Left renal cortex interstitium (tissue), 4 donors: ENCODE data around the gene CDC23. TPM values are rescaled to one million over a fixed set of nuclear protein-coding genes. Genes with fewer than 3 reads are reported as not detected.
"Not testable (repeated sequence)": the region's sequence is repeated elsewhere in the genome, so short reads cannot be mapped to it uniquely, and the experiment has no call there.

Experiments
- DNase-seq, 4 donors: peaks; one replicate each; pipeline ENCODE4 v3.0.0-alpha.2; 2013; ENCODE audit warnings: low read depth in 4 of 4, low spot score in 2 of 4, missing footprints in 1 of 4
- polyA plus RNA-seq, 4 donors: library from polyadenylated mRNA; unstranded; fragments of 120-200 nt; gene quantifications; one replicate each; pipeline ENCODE4 v1.2.1, GENCODE V29; 2013; ENCODE audit not compliant: insufficient read length in 4 of 4

CDC23 gene
- polyA plus RNA-seq, 4 donors, result 56.6 to 67.5 (median 60.7) TPM

GRCh38 chr5:138149530-138149929 is 63.6 kb downstream of the CDC23 start:
- no peak for DNase-seq

- DNase-seq, result no peak
Observed at GRCh38 chr5:138148811-138149210, 64.3 kb downstream of the CDC23 start.

GRCh38 chr5:138143578-138143977 is 69.5 kb downstream of the CDC23 start:
- DNase-seq, result not testable (repeated sequence)

GRCh38 chr5:138141734-138142133 is 71.4 kb downstream of the CDC23 start:
- no peak for DNase-seq

- no peak for DNase-seq
Observed at GRCh38 chr5:138140268-138140667, 72.9 kb downstream of the CDC23 start.

GRCh38 chr5:138139781-138140090 is 73.4 kb downstream of the CDC23 start:
- DNase-seq, result no peak

- peak; percentile 36 to 72 (median 54) for DNase-seq
Observed at GRCh38 chr5:138138949-138139780, 74.0 kb downstream of the CDC23 start, which contains the start of gene NME5. TSS of gene NME5 (minus strand) at chr5:138139428. CDS start at chr5:138138780, 648 bp downstream.

Other genes starting within 250 kb of the CDC23 start
- 10 to 100 TPM; 49.0 to 63.4 (median 52.1) TPM for gene FAM13B, start 180.2 kb downstream of the CDC23 start, polyA plus RNA-seq
- gene WNT8A, start 129.3 kb downstream of the CDC23 start, polyA plus RNA-seq, result under 1 TPM; 0.10 to 0.32 (median 0.21) TPM
- gene NME5, start 73.9 kb downstream of the CDC23 start, polyA plus RNA-seq, result 10 to 100 TPM; 22.4 to 27.6 (median 25.0) TPM
- gene BRD8, start 34.7 kb downstream of the CDC23 start, polyA plus RNA-seq, result 100 to 1,000 TPM in 3 of 4 donors, 10 to 100 TPM in 1; 86.8 to 217 (median 147) TPM
- gene KIF20A, start 34.2 kb downstream of the CDC23 start, polyA plus RNA-seq, result 10 to 100 TPM; 37.7 to 46.0 (median 40.1) TPM
- 1 to 10 TPM; 2.7 to 4.9 (median 3.7) TPM for gene GFRA3, start 61.3 kb upstream of the CDC23 start, polyA plus RNA-seq
- 1 to 10 TPM; 6.6 to 8.2 (median 7.6) TPM for gene CDC25C, start 118.5 kb upstream of the CDC23 start, polyA plus RNA-seq
- gene FAM53C, start 124.9 kb upstream of the CDC23 start, polyA plus RNA-seq, result 10 to 100 TPM; 29.6 to 39.9 (median 31.8) TPM
- gene KDM3B, start 139.4 kb upstream of the CDC23 start, polyA plus RNA-seq, result 10 to 100 TPM; 82.0 to 98.8 (median 93.8) TPM
- 10 to 100 TPM in 3 of 4 donors, 1 to 10 TPM in 1; 8.6 to 13.1 (median 12.3) TPM for gene REEP2, start 225.7 kb upstream of the CDC23 start, polyA plus RNA-seq